K562 (cell line): ENCODE data around the gene CLASP1. TPM values are rescaled to one million over a fixed set of nuclear protein-coding genes. Genes with fewer than 3 reads are reported as not detected.

Experiments used
- ATAC-seq: fragments of 200-7000 bp; cut with Tn5 transposase; 3 replicates; pipeline ENCODE4 v1.9.1; 2020; ENCODE audit warnings: moderate library complexity
- BruUV-seq: library from RNA; stranded (reverse); fragments of 400-500 nt; replicated peaks from 2 replicates; lab custom pipeline; 2021; lab: Mats Ljungman, UMichigan
- CTCF ChIA-PET: fragments of 300-600 bp; formaldehyde crosslinking; extraction: SDS; loops from one replicate; lab custom pipeline; 2021; ENCODE audit warnings: low intra/inter-chr PET ratio; lab: Yijun Ruan, JAX
- POLR2A ChIA-PET: fragments of 300-600, 350-650 bp; sonication (Branson Sonifier 250); formaldehyde crosslinking; extraction: SDS; loops from one replicate; lab custom pipeline; 2021; ENCODE audit warnings: antibody characterized with exemption, inconsistent platforms; lab: Yijun Ruan, JAX
- DNase-seq, 4 experiments: peaks; one replicate each; pipeline versions ENCODE4 v3.0.0 to v3.0.0-alpha.2; 2011 to 2018; ENCODE audit warnings: low spot score in 3 of 4, mixed read lengths in 3 of 4; ENCODE audit errors: extremely low read depth in 1 of 4
- FAIRE-seq: peaks from 2 replicates; lab custom pipeline; 2011; peaks lifted over from hg19 to GRCh38; lab: Jason Lieb, UNC
- H2AFZ ChIP-seq: 2 replicates; pipeline ENCODE4 v1.6.0; 2011; ENCODE audit warnings: low read depth, low read length, control low read depth, inconsistent platforms
- H3K27ac ChIP-seq: fragments of 200-600 bp; 3 replicates; pipeline ENCODE4 v1.8.0; 2011; ENCODE audit warnings: low read depth, mild to moderate bottlenecking, control low read depth, inconsistent platforms, low read length, moderate library complexity, mixed read lengths; ENCODE audit errors: extremely low read depth
- H3K27me3 ChIP-seq, 2 experiments: fragments of 300-600 bp in 1 of 2; 2 replicates in 1 of 2; 3 replicates in 1 of 2; pipeline versions ENCODE4 v1.6.0 to v1.8.0; 2011; ENCODE audit warnings: inconsistent platforms in 2 of 2, low read length in 2 of 2, mild to moderate bottlenecking in 1 of 2, mixed read lengths in 1 of 2, moderate library complexity in 1 of 2; ENCODE audit not compliant: control insufficient read depth in 2 of 2, insufficient read depth in 2 of 2
- H3K36me3 ChIP-seq: fragments of 300-600 bp; 3 replicates; pipeline ENCODE4 v1.8.0; 2011; ENCODE audit warnings: mild to moderate bottlenecking, low read length, inconsistent platforms; ENCODE audit not compliant: control insufficient read depth, insufficient read depth
- H3K4me1 ChIP-seq, 2 experiments: fragments of 200-600 bp in 1 of 2; replicated peaks in 1 of 2; 2 replicates in 1 of 2; 3 replicates in 1 of 2; pipeline versions ENCODE4 v1.5.1 to v1.8.0; 2011; ENCODE audit warnings: inconsistent platforms in 2 of 2, low read length in 2 of 2, mild to moderate bottlenecking in 1 of 2, mixed read lengths in 1 of 2, moderate library complexity in 1 of 2; ENCODE audit not compliant: control insufficient read depth in 2 of 2, insufficient read depth in 2 of 2
- H3K4me2 ChIP-seq: 2 replicates; pipeline ENCODE4 v1.6.1; 2011; ENCODE audit warnings: low read length, control low read depth, inconsistent platforms, mixed read lengths; ENCODE audit not compliant: insufficient read depth
- H3K4me3 ChIP-seq: fragments of 200-600 bp; sonication (generic), shearing (Covaris generic); 2 replicates; pipeline ENCODE4 v1.5.1; 2016; ENCODE audit warnings: control low read depth, inconsistent platforms
- H3K79me2 ChIP-seq: fragments of 200-600 bp; 3 replicates; pipeline ENCODE4 v1.8.0; 2011; ENCODE audit warnings: low read length, inconsistent platforms; ENCODE audit not compliant: control insufficient read depth, insufficient read depth
- H3K9ac ChIP-seq, 2 experiments: 2 replicates each; pipeline versions ENCODE4 v1.6.0 to v1.6.1; 2011; ENCODE audit warnings: low read depth in 2 of 2, low read length in 2 of 2, control low read depth in 1 of 2, inconsistent platforms in 1 of 2, mild to moderate bottlenecking in 1 of 2, mixed read lengths in 1 of 2; ENCODE audit not compliant: insufficient read depth in 1 of 2
- H3K9me1 ChIP-seq: one replicate; pipeline ENCODE4 v1.6.0; 2011; ENCODE audit warnings: inconsistent platforms, mild to moderate bottlenecking, low read length, moderate library complexity; ENCODE audit not compliant: control insufficient read depth, insufficient read depth
- H3K9me3 ChIP-seq: replicated peaks from 2 replicates; pipeline ENCODE4 v1.5.1; 2011; ENCODE audit warnings: low read depth, low read length, inconsistent platforms; ENCODE audit not compliant: control insufficient read depth, insufficient read depth
- H4K20me1 ChIP-seq: replicated peaks from 2 replicates; pipeline ENCODE4 v1.6.1; 2011; ENCODE audit warnings: low read length, inconsistent platforms, mixed read lengths; ENCODE audit not compliant: control insufficient read depth, insufficient read depth
- CBX3 ChIP-seq, 2 experiments: IDR thresholded peaks; 1 replicate in 1 of 2; 2 replicates in 1 of 2; pipeline ENCODE4 v1.6.1; 2012; ENCODE audit warnings: inconsistent platforms in 2 of 2, low read length in 2 of 2, borderline replicate concordance in 1 of 2, control low read depth in 1 of 2
- NUFIP1 ChIP-seq: fragments of 450-650 bp; IDR thresholded peaks from 2 replicates; pipeline ENCODE4 v1.6.1; 2018; ENCODE audit not compliant: partially characterized antibody
- RAD21 ChIP-seq, 2 experiments: fragments of 250-450 bp in 1 of 2; fragments of 450-650 bp in 1 of 2; sonication (Bioruptor Pico) in 1 of 2; formaldehyde crosslinking in 1 of 2; IDR thresholded peaks in 1 of 2; conservative IDR thresholded peaks in 1 of 2; 2 replicates each; pipeline versions ENCODE4 v1.4.0 to v1.8.0; 2020 to 2022; ENCODE audit warnings: mild to moderate bottlenecking in 2 of 2, moderate library complexity in 1 of 2
- ZKSCAN8 ChIP-seq: fragments of 200-800 bp; sonication (Bioruptor generic); IDR thresholded peaks from 2 replicates; pipeline ENCODE4 v1.6.1; 2016; ENCODE audit warnings: missing genetic modification characterization, missing compliant biosample characterization
- WGBS: fragments of 100-300 bp; shearing (Covaris generic); methylation state at CpG from one replicate; pipeline ENCODE4 v1.1.6; 2016; ENCODE audit warnings: low coverage, mixed read lengths; ENCODE audit not compliant: insufficient coverage; ENCODE audit errors: missing lambda C conversion rate; 5-methylcytosine and 5-hydroxymethylcytosine counted together
- in situ Hi-C: fragments of 300-500 bp; cut with MboI; formaldehyde crosslinking; loops from 4 replicates; pipeline ENCODE4 v1.15.0; 2018; ENCODE audit warnings: inconsistent platforms, mixed read lengths
- intact Hi-C: fragments of 100-400 bp; cut with micrococcal nuclease; formaldehyde crosslinking; loops from 2 replicates; pipeline ENCODE4 v1.14.2; 2022
- polyA plus RNA-seq, 8 experiments: library from polyadenylated mRNA; depleted of rRNA in 4 of 8; stranded (reverse) in 5 of 8; unstranded in 3 of 8; fragments of >200 nt; fragmentation: Nextera tagmentation in 2 of 8; fragmentation: Illumina TruSeq in 1 of 8; extraction: Ambion mirVana in 2 of 8; extraction: Trizol in 1 of 8; gene quantifications; 2 replicates each; pipeline versions ENCODE4 v1.2.1 to v1.2.3, GENCODE V29; 2011 to 2014; ENCODE audit warnings: inconsistent platforms in 1 of 8, missing spikeins in 1 of 8
- total RNA-seq, 7 experiments: library from RNA; depleted of rRNA in 6 of 7; stranded (reverse); fragments of >200 nt in 6 of 7; fragmentation: Illumina TruSeq in 2 of 7; extraction: Trizol in 2 of 7; gene quantifications; 2 replicates each; pipeline versions ENCODE4 v1.2.1 to v1.2.3, GENCODE V29; 2011 to 2021; ENCODE audit warnings: low replicate concordance in 1 of 7
- TF ChIP-seq, protein P1 (sequence below): fragments of 250-450 bp; sonication (Bioruptor Pico); IDR thresholded peaks from 2 replicates; pipeline ENCODE4 v1.8.0; 2021; ENCODE audit warnings: borderline replicate concordance, mild to moderate bottlenecking, moderate library complexity; ENCODE audit not compliant: poor library complexity, severe bottlenecking
- TF ChIP-seq, protein P2 (sequence below), 3 experiments: IDR thresholded peaks in 2 of 3; conservative IDR thresholded peaks in 1 of 3; 2 replicates each; pipeline ENCODE4 v1.5.1; 2011 to 2012; ENCODE audit warnings: low read length in 3 of 3, mild to moderate bottlenecking in 3 of 3, control low read depth in 2 of 3, improper control_type of control experiment in 1 of 3, inconsistent platforms in 1 of 3, low read depth in 1 of 3, mixed read lengths in 1 of 3, moderate library complexity in 1 of 3; ENCODE audit not compliant: insufficient read depth in 2 of 3

Gene CLASP1
- total and polyA plus RNA-seq, 9 of the 15 experiments (the other 6 are each of a cell fraction or from before 2014, with no cell fraction given), result 1.7 to 40.3 (median 20.7) TPM

DNA sequence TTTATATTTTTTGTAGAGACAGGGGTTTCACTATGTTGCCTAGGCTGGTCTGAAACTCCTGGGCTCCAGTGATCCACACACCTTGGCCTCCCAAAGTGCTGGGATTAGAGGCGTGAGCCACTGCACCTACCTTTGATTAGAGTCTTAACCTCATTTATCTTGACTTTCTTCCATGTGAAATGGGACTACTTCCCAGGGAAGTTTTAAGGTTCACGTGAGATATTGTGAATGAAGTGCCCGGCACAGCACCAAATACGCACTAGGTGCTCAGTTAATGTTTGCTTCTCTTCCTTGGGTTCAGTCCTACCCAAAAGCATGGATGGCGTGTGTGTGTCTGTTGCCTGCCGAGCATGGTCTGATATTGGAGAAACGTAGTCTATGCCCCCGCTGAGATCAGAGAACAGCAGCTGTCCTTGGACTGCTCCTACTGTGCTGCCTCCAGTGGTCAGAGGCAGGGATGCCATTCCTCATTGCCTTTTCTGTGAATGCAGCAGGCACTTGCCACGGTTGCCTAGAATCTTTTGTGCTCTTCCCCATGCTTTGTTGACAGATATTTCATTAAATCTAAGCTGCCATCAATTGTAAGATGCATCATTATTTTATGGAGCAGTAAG lies 351.9 kb downstream of the CLASP1 start:
- DNase-seq (peak; percentile 39 to 53 (median 45)), FAIRE-seq (peak; percentile 79), ATAC-seq (peak; percentile 97)
- intact Hi-C loops (no loop called here), in situ Hi-C loops (no loop called here)
- ChIA-PET CTCF (no interaction called here), POLR2A (no interaction called here)
- Histone ChIP-seq H3K79me2 (no peaks in the 10 kb centered on the region), H2AFZ (no peak overlapping the region), H3K9me3 (no peaks in the 10 kb centered on the region), H3K4me1 (no peaks in the 10 kb centered on the region), H3K9ac (no peak overlapping the region), H3K4me2 (no peak overlapping the region), H3K27ac (no peak overlapping the region), H3K9me1 (no peaks in the 10 kb centered on the region), H3K27me3 (peaks cover 16 to 29% of the 10 kb centered on the region in 2 experiments; a peak in 4 of 5 replicates), H3K4me3 (no peak overlapping the region), H3K36me3 (no peaks in the 10 kb centered on the region), H4K20me1 (no peaks in the 10 kb centered on the region)
- TF ChIP-seq CBX3 (IDR thresholded peaks at IDR 0.05; ENCODE audit: borderline replicate concordance in 1 of 2, low read length in 2 of 2) (peak in 1 of 2 experiments; percentile 22; a peak in 1 of 3 replicates), NUFIP1 (no peak), ZKSCAN8 (CRISPR knock-in tag) (no peak), RAD21 (CRISPR knock-in tag; conservative IDR thresholded peaks at IDR 0.05 in 1 of 2, IDR thresholded peaks at IDR 0.05 in 1 of 2) (peak in 1 of 2 experiments; percentile 46; a peak in 2 of 4 replicates)
- TF ChIP-seq, protein P1, sequence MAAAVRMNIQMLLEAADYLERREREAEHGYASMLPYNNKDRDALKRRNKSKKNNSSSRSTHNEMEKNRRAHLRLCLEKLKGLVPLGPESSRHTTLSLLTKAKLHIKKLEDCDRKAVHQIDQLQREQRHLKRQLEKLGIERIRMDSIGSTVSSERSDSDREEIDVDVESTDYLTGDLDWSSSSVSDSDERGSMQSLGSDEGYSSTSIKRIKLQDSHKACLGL (CRISPR knock-in tag), result no peak
- TF ChIP-seq, protein P2, sequence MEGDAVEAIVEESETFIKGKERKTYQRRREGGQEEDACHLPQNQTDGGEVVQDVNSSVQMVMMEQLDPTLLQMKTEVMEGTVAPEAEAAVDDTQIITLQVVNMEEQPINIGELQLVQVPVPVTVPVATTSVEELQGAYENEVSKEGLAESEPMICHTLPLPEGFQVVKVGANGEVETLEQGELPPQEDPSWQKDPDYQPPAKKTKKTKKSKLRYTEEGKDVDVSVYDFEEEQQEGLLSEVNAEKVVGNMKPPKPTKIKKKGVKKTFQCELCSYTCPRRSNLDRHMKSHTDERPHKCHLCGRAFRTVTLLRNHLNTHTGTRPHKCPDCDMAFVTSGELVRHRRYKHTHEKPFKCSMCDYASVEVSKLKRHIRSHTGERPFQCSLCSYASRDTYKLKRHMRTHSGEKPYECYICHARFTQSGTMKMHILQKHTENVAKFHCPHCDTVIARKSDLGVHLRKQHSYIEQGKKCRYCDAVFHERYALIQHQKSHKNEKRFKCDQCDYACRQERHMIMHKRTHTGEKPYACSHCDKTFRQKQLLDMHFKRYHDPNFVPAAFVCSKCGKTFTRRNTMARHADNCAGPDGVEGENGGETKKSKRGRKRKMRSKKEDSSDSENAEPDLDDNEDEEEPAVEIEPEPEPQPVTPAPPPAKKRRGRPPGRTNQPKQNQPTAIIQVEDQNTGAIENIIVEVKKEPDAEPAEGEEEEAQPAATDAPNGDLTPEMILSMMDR (IDR thresholded peaks at IDR 0.05 in 2 of 3, conservative IDR thresholded peaks at IDR 0.05 in 1 of 3; ENCODE audit: insufficient read depth in 2 of 3, low read depth in 1 of 3, low read length in 3 of 3), result peak; percentile 65 to 77 (median 65)
- 2% methylated on average over 9 of the region's 9 CpGs for WGBS
- BruUV-seq, result no TSS peak
